Aorta (tissue), 5 donors: ENCODE results near the gene ATXN1. TPM values are rescaled to one million over a fixed set of nuclear protein-coding genes. Genes with fewer than 3 reads are reported as not detected.
A peak's percentile ranks its signal among the peaks of the same experiment; 100 is the strongest.

Source experiments
- ATAC-seq: fragments of 200-7000 bp; cut with Tn5 transposase; one replicate; pipeline ENCODE4 v1.9.1; 2022; ENCODE audit warnings: moderate library complexity; ENCODE audit not compliant: low FRiP score
- DNase-seq, 2 donors: peaks; one replicate each; pipeline ENCODE4 v3.0.0-alpha.2; 2020
- H3K27ac ChIP-seq, 2 donors: one replicate each; pipeline ENCODE4 v1.5.1; 2013; ENCODE audit warnings: low read length in 2 of 2, mild to moderate bottlenecking in 2 of 2, moderate library complexity in 2 of 2, control low read depth in 1 of 2, inconsistent platforms in 1 of 2, low read depth in 1 of 2
- H3K27me3 ChIP-seq, 2 donors: one replicate each; pipeline ENCODE4 v1.6.1; 2013; ENCODE audit warnings: control low read depth in 1 of 2, low read length in 1 of 2, mild to moderate bottlenecking in 1 of 2, moderate library complexity in 1 of 2; ENCODE audit not compliant: insufficient read depth in 2 of 2, control insufficient read depth in 1 of 2
- H3K36me3 ChIP-seq, 2 donors: one replicate each; pipeline ENCODE4 v1.6.1; 2013; ENCODE audit warnings: control low read depth in 1 of 2, low read length in 1 of 2, mild to moderate bottlenecking in 1 of 2; ENCODE audit not compliant: insufficient read depth in 2 of 2, control insufficient read depth in 1 of 2
- H3K4me1 ChIP-seq, 2 donors: one replicate each; pipeline ENCODE4 v1.6.1; 2013; ENCODE audit warnings: low read length in 2 of 2, control low read depth in 1 of 2, mild to moderate bottlenecking in 1 of 2, moderate library complexity in 1 of 2; ENCODE audit not compliant: insufficient read depth in 2 of 2, control insufficient read depth in 1 of 2
- H3K4me3 ChIP-seq, 2 donors: one replicate each; pipeline ENCODE4 v1.5.1; 2013; ENCODE audit warnings: low read length in 2 of 2, control low read depth in 1 of 2, mild to moderate bottlenecking in 1 of 2
- H3K9me3 ChIP-seq: one replicate; pipeline ENCODE4 v1.6.1; 2013; ENCODE audit warnings: mild to moderate bottlenecking, low read length; ENCODE audit not compliant: control insufficient read depth
- WGBS, 2 donors: extraction: QIAGEN DNeasy Blood & Tissue Kit; methylation state at CpG; one replicate each; pipeline ENCODE4 v1.1.7; 2013; 5-methylcytosine and 5-hydroxymethylcytosine counted together
- intact Hi-C, 2 donors: fragments of 100-400 bp; cut with DNase I; formaldehyde crosslinking; loops; one replicate each; pipeline versions ENCODE4 v1.14.2 to v1.15.0; 2022
- polyA plus RNA-seq, 2 donors: library from polyadenylated mRNA; stranded (reverse); fragments of 200-250 nt; gene quantifications; one replicate each; pipeline ENCODE4 v1.2.3, GENCODE V29; 2013
- total RNA-seq, 2 donors: library from RNA; stranded (reverse); fragmentation: NEBNext Ultra II Directional; extraction: Animal tissue kit (Norgen Biotek cat#: 25700); gene quantifications; one replicate each; pipeline ENCODE4 v1.2.1, GENCODE V29; 2021
- donor health status: healthy with polysubstance abuse.
- donor health status: Bipolar disorder and iron deficiency.
- donor health status: DM: no; HTN: no; CAD: no.
- donor health status: DM: no; HTN: no; CAD: no.
- donor health status: DM: yes; HTN: yes; CAD: no.

ATXN1 gene
- total and polyA plus RNA-seq, 4 donors, result 11.5 to 85.5 (median 45.8) TPM

DNA sequence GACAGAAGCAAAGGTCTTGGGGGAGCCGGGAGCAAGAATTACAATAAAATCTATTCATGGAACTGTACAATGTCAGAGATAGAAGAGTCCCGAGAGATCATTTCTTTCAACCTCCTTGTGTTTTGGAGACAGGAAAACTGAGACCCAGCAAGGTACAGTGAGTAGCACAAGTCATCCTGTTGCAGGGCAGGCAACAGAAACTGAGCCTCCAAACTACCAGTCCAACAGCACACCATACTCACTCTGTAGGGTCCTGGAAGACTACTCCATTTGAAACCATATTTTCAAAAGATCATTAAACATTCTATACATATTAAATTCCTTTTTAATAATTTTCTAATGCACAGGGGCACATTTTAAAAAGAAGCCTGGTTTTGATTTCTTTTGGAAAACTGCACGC, 14.4 kb downstream of the ATXN1 start:
- ATAC-seq, result no peak
- WGBS, 2 donors, result 85 to 92% methylated on average over 3 of the region's 3 CpGs
- Histone ChIP-seq H3K4me3 (no peak overlapping the region), H3K4me1 (peaks cover 5 to 7% of the 10 kb centered on the region in 2 donors), H3K27ac (no peak overlapping the region), H3K36me3 (peaks cover 0 to 5% of the 10 kb centered on the region in 2 donors), H3K27me3 (no peaks in the 10 kb centered on the region), H3K9me3 (no peaks in the 10 kb centered on the region)
- no peak for DNase-seq
- intact Hi-C loops, result no loop called here

DNA sequence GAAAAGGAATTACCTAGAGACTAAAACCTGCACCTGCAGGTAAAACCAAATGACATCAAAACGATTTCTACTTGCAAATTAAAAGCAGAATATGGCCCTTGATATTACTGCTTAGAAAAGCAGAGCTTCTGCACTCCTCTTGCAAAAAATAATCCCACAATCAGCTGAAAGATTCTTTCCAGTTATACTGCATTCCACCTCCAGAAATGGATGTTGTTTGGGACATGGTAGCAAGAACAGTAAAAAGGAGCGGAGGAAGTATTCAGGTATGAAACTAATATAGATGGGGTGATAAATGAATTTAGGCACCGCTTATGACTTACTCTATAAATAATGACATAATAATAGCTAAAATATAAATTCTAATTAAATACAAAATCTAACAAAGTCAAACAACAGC, 14.9 kb downstream of the ATXN1 start:
- Histone ChIP-seq H3K27ac (no peak overlapping the region), H3K9me3 (no peaks in the 10 kb centered on the region), H3K4me1 (peaks cover 7% of the 10 kb centered on the region in 2 donors), H3K27me3 (no peaks in the 10 kb centered on the region), H3K36me3 (peaks cover 0 to 5% of the 10 kb centered on the region in 2 donors), H3K4me3 (no peak overlapping the region)
- no peak for ATAC-seq
- intact Hi-C loops, result no loop called here
- 82 to 84% methylated on average over 3 of the region's 3 CpGs for WGBS, 2 donors
- DNase-seq, result no peak

DNA sequence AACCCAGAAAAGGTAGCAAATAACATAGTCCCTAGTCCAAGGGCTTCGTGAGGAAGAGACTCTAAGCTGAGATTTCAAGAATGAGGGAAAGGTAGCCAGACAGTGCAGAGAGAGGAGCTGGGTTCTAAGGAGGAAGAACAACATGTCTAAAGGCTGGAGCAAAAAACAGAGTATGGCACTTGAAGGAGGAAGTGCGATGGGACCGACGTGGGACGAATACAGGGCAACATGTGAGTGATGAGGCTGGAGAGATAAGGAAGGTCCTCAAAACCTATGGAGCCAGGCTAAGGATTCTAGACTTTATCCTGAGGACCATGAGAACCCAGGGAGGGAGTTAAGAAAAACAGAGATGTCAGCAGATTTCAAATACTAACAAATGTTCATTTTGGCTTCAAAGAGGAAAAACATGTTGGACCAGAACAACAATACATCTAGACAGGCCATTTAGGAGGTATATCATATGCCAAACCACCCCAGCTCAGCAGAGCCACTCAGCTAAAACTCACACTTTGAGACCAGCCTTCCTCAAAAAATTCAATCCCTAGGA, 17.5 kb downstream of the ATXN1 start:
- H3K9me3 ChIP-seq, result no peaks in the 10 kb centered on the region
- intact Hi-C loops, result no loop called here
- ATAC-seq (no peak), DNase-seq (no peak)
- H3K27me3 ChIP-seq, result no peaks in the 10 kb centered on the region
- H3K4me3 ChIP-seq, result no peak overlapping the region
- peaks cover 0 to 3% of the 10 kb centered on the region in 2 donors for H3K36me3 ChIP-seq
- peaks cover 7% of the 10 kb centered on the region in 2 donors for H3K4me1 ChIP-seq
- no peak overlapping the region for H3K27ac ChIP-seq
- WGBS, 2 donors, result 69 to 80% methylated on average over 5 of the region's 5 CpGs

DNA sequence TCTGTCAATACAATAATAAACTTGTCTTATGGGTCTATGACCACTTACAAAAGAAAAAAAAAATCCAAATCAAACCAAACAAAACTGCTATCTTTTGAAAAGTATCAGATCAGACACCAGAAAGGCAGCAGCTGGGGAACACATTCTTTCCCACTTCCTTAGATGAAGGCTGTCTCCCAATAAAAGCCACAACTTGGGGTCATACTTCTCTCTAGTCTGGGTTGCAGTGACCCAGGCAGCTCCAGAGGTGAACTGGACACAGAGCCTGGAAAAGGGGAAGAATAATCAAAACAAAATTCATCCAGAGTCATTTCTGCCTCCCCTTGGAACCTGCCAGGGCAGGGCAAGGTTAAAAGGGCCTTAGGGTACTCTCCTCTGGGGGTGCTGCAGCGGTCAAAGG, 19.1 kb downstream of the ATXN1 start:
- intact Hi-C loops, result no loop called here
- no peak overlapping the region for H3K27ac ChIP-seq
- H3K4me1 ChIP-seq, result peaks cover 3 to 5% of the 10 kb centered on the region in 2 donors
- no peaks in the 10 kb centered on the region for H3K27me3 ChIP-seq
- no peak overlapping the region for H3K4me3 ChIP-seq
- WGBS, 2 donors, result 93 to 99% methylated on average over 1 of the region's 1 CpG
- H3K9me3 ChIP-seq, result no peaks in the 10 kb centered on the region
- H3K36me3 ChIP-seq, result no peaks in the 10 kb centered on the region
- DNase-seq (no peak), ATAC-seq (no peak)

DNA sequence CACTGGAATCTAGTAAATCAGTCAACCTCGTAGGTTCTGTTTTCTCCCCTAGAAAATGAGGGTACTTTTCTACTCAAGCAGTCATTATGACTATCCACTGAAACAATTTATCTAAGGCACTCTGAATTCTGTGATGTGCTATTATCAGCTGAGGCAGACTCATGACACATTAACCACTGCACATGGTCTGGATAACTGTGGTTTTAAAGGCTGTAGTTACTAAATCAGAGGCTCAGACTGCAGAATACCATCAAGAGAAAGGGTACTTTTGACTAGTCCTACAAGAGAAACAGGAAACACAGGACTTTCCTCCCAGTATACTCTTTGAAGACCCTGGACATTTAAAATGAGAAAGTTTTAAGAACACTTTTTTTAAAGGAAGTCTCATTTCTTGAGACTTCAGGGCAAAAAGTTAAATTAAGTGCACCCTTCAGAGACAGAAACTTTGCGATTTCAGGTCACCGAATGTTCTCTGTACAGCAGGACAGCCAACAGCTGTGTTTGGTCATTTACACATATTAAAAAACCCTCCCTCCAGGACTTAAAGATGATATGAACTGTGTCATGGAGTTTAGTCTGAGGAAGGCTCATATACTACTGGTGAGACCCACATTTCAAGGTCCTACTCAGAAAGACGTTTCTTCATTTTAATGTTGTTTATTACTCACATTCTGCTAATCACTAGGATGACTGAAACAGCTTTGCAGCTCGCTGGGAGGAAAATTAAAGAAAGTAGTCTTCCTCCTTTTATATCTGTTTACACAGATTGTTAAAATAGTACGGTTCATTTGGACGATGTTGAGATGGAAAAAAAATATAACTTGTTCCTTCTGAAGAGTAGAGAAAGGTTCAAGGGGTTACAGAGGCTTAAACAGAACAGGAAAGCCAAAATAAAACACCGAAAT, 19.9 kb downstream of the ATXN1 start:
- no peaks in the 10 kb centered on the region for H3K9me3 ChIP-seq
- intact Hi-C loops, result no loop called here
- no peaks in the 10 kb centered on the region for H3K27me3 ChIP-seq
- peaks cover 3 to 4% of the 10 kb centered on the region in 2 donors for H3K4me1 ChIP-seq
- 29 to 39% methylated on average over 8 of the region's 8 CpGs for WGBS, 2 donors
- DNase-seq (no peak), ATAC-seq (no peak)
- peak overlapping the region; percentile 25 to 49 for H3K27ac ChIP-seq
- no peak overlapping the region for H3K4me3 ChIP-seq
- no peaks in the 10 kb centered on the region for H3K36me3 ChIP-seq

DNA sequence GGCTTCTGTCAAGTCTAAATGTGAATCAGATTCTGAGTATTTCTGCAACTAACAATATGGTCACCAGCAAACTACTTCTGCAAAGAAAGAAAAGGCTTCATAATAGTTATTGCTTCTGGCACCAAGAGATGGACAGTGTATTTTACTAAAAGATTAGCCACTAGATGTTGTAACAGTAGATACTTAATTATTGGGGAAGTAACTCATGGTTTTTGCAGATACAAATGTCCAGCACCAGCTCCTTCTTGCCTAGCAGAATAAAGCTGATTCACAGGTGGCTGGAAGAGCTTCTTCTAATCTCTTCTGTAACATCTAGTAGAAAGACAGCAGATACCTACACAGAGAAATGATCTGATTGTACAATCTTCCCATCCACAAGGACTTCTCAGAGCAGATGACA, 21.2 kb downstream of the ATXN1 start:
- H3K36me3 ChIP-seq, result no peaks in the 10 kb centered on the region
- peaks cover 3 to 4% of the 10 kb centered on the region in 2 donors for H3K4me1 ChIP-seq
- no peak overlapping the region for H3K4me3 ChIP-seq
- H3K27ac ChIP-seq, result no peak overlapping the region
- no peaks in the 10 kb centered on the region for H3K9me3 ChIP-seq
- DNase-seq (no peak), ATAC-seq (no peak)
- H3K27me3 ChIP-seq, result no peaks in the 10 kb centered on the region
- intact Hi-C loops, result no loop called here

DNA sequence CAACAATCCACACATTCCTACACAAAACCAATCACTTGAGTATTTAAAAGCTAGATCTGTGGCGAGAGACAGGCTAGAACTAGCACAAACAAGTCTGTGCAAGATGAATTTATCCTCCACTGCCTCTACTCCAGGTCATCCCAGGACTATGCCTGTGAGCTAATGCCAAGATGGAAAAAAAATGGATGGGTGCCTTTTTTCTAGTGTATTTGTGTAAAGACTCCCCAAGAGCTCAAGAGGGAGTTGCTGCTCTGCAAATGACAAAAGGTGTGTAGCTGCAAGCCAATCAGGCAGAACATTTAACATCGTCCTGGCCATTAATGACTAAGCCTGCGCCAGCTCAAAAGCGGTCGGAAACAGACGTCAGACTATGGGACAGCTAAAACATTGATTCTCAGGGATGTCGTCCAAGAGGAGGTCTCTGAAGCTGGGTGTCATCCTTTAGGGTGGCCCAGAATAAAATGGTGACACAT, 21.9 kb downstream of the ATXN1 start:
- peak; percentile 40 for ATAC-seq
- intact Hi-C loops, result no loop called here
- 57 to 59% methylated on average over 7 of the region's 7 CpGs for WGBS, 2 donors
- H3K27me3 ChIP-seq, result no peaks in the 10 kb centered on the region
- no peak for DNase-seq
- H3K4me3 ChIP-seq, result no peak overlapping the region
- H3K36me3 ChIP-seq, result no peaks in the 10 kb centered on the region
- H3K9me3 ChIP-seq, result no peaks in the 10 kb centered on the region
- no peak overlapping the region for H3K27ac ChIP-seq
- peaks cover 3 to 4% of the 10 kb centered on the region in 2 donors for H3K4me1 ChIP-seq

DNA sequence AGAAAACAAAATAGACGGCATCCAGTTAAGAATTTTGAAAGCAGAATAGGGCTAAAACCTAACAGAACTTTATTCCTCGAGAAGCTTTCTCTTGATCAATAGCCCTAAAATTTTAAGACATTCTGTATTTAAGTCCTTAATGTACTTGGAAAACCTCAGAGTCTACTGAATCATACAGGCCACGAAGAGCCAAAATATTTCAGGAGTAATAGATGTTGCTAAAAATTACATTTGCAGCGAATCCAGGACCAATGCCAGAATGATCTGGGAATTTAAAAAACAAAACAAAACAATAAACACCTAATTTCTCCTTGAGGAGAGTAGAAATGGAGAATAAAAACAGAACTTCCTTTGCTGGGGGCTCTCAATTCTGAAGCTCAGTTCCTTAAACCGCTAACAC, 23.3 kb downstream of the ATXN1 start:
- ATAC-seq, result no peak
- H3K4me3 ChIP-seq, result no peak overlapping the region
- 48 to 51% methylated on average over 5 of the region's 5 CpGs for WGBS, 2 donors
- H3K27me3 ChIP-seq, result no peaks in the 10 kb centered on the region
- peak overlapping the region in 1 of 2 donors; percentile 28 for H3K27ac ChIP-seq
- no peaks in the 10 kb centered on the region for H3K9me3 ChIP-seq
- intact Hi-C loops, result no loop called here
- H3K4me1 ChIP-seq, result peaks cover 4 to 7% of the 10 kb centered on the region in 2 donors
- no peak for DNase-seq
- H3K36me3 ChIP-seq, result no peaks in the 10 kb centered on the region
